Dermis lymphatic vessel endothelial cell (primary cell): ENCODE results near the gene RPL23. TPM values are rescaled to one million over a fixed set of nuclear protein-coding genes. Genes with fewer than 3 reads are reported as not detected.

ENCODE experiments used
- total RNA-seq: library from RNA; depleted of rRNA; stranded (reverse); fragments of >200 nt; gene quantifications from 2 replicates; pipeline ENCODE4 v1.2.1, GENCODE V29; 2014

RPL23 gene
- total RNA-seq = 2,234 and 2,254 TPM in 2 replicates

DNA sequence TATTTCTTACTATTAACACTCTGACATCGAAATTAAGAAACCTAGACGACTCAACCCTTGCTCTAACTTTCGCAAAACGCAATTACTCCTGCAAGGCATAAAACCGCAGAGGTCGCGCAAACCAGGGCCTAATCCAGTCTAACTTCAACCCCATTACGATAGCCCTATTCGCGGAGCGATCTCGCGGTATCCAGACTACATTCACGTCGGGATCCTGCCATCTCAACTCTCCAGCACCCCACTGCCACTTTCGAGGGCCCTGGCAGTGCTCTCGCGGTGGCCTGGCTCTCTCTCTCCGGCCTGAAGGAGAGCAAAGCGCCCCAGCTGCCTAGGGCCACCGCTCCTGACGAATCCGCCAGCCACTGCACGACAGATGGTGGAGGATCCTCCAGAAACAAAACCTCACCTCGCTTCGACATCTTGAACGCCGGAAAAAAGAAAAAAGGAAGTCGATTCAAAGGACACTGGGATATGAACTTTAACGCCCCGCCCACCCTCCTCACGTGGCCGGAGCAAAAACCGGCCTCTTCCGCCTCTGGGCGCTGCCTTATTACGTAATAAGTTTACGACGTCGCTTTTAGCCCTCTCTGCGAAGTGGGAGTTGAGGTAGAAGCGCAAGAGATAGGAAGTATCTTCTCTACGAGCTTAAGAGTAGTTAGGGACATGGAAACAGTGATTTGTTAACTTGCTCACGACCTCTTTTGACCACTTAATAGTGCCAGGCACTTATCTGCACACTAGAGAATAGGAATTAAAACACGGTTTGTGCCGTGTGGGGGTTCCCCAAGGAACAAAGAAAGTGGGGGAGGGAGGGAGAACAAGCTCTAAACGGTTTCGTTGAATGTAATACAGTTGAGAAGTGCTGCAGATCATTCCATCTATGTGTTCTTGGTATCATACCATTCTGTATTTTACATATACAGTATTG is at the start of gene RPL23:
Gene RPL23, minus strand, starts transcription at position 430 of the 928 bp plus-strand sequence. Its CDS starts 11 bp downstream, at position 419.

DNA sequence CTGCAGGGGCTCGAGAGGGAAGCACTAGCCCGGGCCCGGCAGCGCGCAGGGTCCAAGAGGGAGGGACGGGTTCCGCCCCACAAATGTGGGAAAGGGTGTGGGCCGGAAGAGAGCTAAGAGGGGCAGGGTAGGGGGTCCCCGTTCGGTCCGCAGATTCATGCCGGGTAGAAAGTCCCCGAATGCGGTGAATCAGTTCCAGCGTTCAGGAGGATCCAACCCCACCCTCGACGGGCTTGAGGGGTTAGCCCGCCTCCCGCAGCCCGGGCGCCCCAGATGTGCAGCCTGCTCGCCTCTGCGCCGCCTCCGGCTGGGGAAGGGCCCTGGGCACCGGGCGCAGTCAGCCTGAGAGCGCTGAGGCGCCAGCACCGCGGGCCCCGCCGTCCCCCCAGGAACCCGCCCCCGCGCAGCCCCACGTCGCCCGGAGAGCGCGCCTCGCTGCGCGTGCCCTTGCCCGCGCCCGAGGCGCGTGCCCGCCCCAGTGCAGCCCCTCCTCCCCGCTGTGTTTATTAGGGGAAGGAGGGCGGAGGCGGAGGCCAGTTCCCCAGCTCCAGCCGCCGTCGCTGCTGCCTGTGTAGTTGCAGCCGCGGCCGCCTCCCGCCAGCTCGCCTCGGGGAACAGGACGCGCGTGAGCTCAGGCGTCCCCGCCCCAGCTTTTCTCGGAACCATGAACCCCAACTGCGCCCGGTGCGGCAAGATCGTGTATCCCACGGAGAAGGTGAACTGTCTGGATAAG is 16.2 kb upstream of the RPL23 start, which contains the start of gene LASP1:
Gene LASP1, plus strand, starts transcription at position 533 of the 733 bp plus-strand sequence. Its CDS starts 132 bp downstream, at position 665.

DNA sequence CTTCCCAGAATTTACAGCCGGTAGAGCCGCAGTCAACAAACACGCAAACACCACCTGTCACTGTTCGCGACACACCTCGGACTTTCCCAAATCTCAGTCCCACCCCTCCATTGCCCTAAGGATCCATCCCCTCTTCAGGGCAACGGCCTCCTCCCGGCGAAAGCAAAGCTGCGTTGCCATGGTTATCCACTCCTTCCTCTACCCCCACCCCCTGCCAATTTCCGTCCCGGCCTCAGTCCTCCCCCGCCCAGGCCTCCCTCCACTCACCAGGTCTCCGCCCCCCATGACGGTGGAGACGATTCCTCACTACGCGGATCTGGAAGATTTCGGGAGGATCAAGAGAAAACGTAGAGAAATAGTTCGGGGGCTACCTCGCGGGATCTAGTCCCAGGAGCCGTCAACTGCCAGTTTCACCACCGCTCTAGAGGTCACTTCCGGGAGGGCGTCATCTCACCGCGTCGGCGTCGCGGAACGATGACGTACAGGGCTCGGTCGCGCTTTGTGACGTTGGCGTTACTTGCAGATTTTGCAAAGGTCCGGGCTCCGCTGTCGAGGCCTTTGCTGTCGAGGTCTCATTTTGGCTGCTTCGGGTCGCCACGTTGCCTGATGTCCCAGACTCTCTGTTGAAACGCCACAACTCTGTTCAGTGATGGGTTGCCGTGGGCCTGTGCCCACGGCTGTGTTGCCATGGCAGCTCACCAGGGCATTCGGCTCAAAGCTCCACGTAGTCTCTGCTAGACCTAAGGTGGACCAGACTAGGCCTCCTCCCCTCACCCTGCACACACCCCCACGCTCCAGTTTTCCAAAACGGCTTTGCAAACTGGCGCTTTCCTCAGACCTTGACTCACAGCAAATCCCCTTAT is 28.4 kb downstream of the RPL23 start, which contains the start of gene CWC25:
Gene CWC25, minus strand, starts transcription at position 423 of the 863 bp plus-strand sequence. Its CDS starts 138 bp downstream, at position 285.

DNA sequence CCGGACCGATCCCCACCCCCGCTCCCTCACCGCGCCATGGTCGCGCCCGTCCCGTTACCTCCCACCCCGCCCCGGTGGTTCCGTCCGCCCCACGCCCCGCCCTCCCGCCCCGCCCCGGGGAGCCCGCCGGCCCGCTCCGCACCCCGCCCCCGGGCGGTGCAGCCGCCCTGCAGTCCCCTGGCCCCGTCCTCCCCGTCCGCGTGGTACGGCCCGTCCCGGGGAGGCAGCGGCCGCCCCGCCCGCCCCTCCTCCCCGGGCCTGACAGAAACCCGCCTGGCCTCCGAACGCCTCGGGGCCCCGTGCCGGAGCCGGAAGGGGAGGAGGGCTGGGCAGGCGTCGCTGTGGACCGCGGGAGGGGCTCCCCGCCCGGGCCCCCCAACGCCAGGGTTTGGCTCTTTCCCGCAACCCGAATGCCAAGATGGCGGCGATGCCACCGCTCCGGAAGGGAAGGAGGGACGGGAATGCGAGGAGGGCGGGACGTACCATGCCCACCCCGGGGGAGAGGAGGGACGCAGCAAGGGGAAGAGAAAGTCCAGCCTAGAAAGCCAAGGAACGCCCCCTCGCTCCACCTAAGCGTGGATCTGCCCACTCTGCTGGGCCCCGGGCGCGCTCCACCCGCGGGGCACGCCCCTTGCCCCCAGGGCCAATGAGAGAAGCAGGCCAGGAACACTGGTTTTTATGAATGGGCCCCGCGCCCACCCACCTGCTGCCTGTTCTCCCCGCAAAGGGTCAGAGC is 53.9 kb downstream of the RPL23 start, which contains the start of gene PIP4K2B:
Gene PIP4K2B, minus strand, starts transcription at position 56 of the 736 bp plus-strand sequence. CDS start 132 bp downstream, outside the sequence.

Other genes starting within 250 kb of the RPL23 start
- under 0.01 TPM in 1 of 2 replicates, not detected in the other for gene SRCIN1, start 247.8 kb downstream of the RPL23 start, total RNA-seq
- gene EPOP, start 178.8 kb downstream of the RPL23 start, total RNA-seq = 0.33 and 0.60 TPM in 2 replicates
- gene MLLT6, start 148.4 kb downstream of the RPL23 start, total RNA-seq = 20.0 and 20.5 TPM in 2 replicates
- gene CISD3, start 123.4 kb downstream of the RPL23 start, total RNA-seq = 2.0 and 2.9 TPM in 2 replicates
- gene PCGF2, start 105.4 kb downstream of the RPL23 start, total RNA-seq = 3.6 TPM in 2 replicates
- 298 and 351 TPM in 2 replicates for gene PSMB3, start 101.0 kb downstream of the RPL23 start, total RNA-seq
- gene PIP4K2B, start 54.2 kb downstream of the RPL23 start, total RNA-seq = 30.3 and 37.2 TPM in 2 replicates
- 8.5 and 9.7 TPM in 2 replicates for gene CWC25, start 28.4 kb downstream of the RPL23 start, total RNA-seq
- gene LASP1, start 16.3 kb upstream of the RPL23 start, total RNA-seq = 51.6 and 64.0 TPM in 2 replicates
- under 0.01 TPM in 1 of 2 replicates, not detected in the other for gene FBXO47, start 113.7 kb upstream of the RPL23 start, total RNA-seq